Stimulated activated CD8-positive, alpha-beta memory T cell treated with anti-CD3 and anti-CD28 coated beads, Interleukin-7, amount 100 ng/mL, for 24 hours (primary cell): Measurements from ENCODE around the gene GGA1.

Experiments
- DNase-seq: peaks from one replicate; pipeline ENCODE4 v3.0.0-alpha.2; 2020; ENCODE audit warnings: low read depth

The GGA1 gene

GRCh38 chr22:37608477-37609239 is at the start of gene GGA1:
GGA1 (plus strand) TSS chr22:37608834; CDS start chr22:37608861, 27 bp downstream.
- peak; percentile 84 for DNase-seq

GRCh38 chr22:37559521-37559900 is 49.1 kb upstream of the GGA1 start:
- DNase-seq: no peak

- DNase-seq: no peak
These were observed 48.6 kb upstream of the GGA1 start, which contains the start of gene CDC42EP1 for GRCh38 chr22:37559901-37560607. CDC42EP1 (plus strand) TSS chr22:37560480; CDS start chr22:37566350, 5,870 bp downstream.

- no peak for DNase-seq
These were observed 47.9 kb upstream of the GGA1 start for GRCh38 chr22:37560608-37561211.

GRCh38 chr22:37561212-37562048 is 47.2 kb upstream of the GGA1 start:
- DNase-seq: peak; percentile 75

GRCh38 chr22:37562049-37562875 is 46.4 kb upstream of the GGA1 start:
- DNase-seq: no peak

- DNase-seq: no peak
These were observed 45.2 kb upstream of the GGA1 start for GRCh38 chr22:37563153-37564081.

- no peak for DNase-seq
These were observed 44.4 kb upstream of the GGA1 start for GRCh38 chr22:37564111-37564711.

GRCh38 chr22:37565830-37566229 is 42.8 kb upstream of the GGA1 start:
- DNase-seq: no peak

GRCh38 chr22:37566329-37566837 is 42.3 kb upstream of the GGA1 start:
- DNase-seq: no peak

- DNase-seq: peak; percentile 79
These were observed 41.5 kb upstream of the GGA1 start for GRCh38 chr22:37566903-37567798.

- no peak for DNase-seq
These were observed 40.6 kb upstream of the GGA1 start for GRCh38 chr22:37568012-37568411.

- no peak for DNase-seq
These were observed 40.1 kb upstream of the GGA1 start for GRCh38 chr22:37568448-37569008.

- DNase-seq: no peak
These were observed 39.4 kb upstream of the GGA1 start for GRCh38 chr22:37569009-37569920.

- no peak for DNase-seq
These were observed 38.5 kb upstream of the GGA1 start for GRCh38 chr22:37569921-37570660.

- no peak for DNase-seq
These were observed 38.0 kb upstream of the GGA1 start for GRCh38 chr22:37570661-37570976.
